IMR-90 (cell line): Measurements from ENCODE around the gene KLF16. TPM values are rescaled to one million over a fixed set of nuclear protein-coding genes. Genes with fewer than 3 reads are reported as not detected.
"Not testable (repeated sequence)": the region's sequence is repeated elsewhere in the genome, so short reads cannot be mapped to it uniquely, and the experiment has no call there.

ENCODE experiments used
- ATAC-seq: fragments of 200-7000 bp; cut with Tn5 transposase; 2 replicates; pipeline ENCODE4 v1.9.1; 2020; ENCODE audit warnings: low read depth, mild to moderate bottlenecking, moderate library complexity
- BruUV-seq: library from RNA; stranded (reverse); fragments of 400-500 nt; replicated peaks from 2 replicates; lab custom pipeline; 2021; lab: Mats Ljungman, UMichigan
- CTCF ChIA-PET: fragments of 300-600 bp; formaldehyde crosslinking; extraction: SDS; loops from one replicate; lab custom pipeline; 2021; ENCODE audit warnings: antibody characterized with exemption; lab: Yijun Ruan, JAX
- POLR2A ChIA-PET: fragments of 300-600 bp; sonication (Branson Sonifier 250); formaldehyde crosslinking; loops from one replicate; lab custom pipeline; 2022; ENCODE audit warnings: antibody characterized with exemption; ENCODE audit not compliant: unreplicated experiment; lab: Charles Lee
- DNase-seq: peaks from one replicate; pipeline ENCODE4 v3.0.0; 2013
- H2AFZ ChIP-seq: replicated peaks from 2 replicates; pipeline ENCODE3; 2013; ENCODE audit warnings: low read length, mild to moderate bottlenecking; ENCODE audit not compliant: poor library complexity
- H2AK5ac ChIP-seq: 2 replicates; pipeline ENCODE4 v1.6.1; 2013; ENCODE audit warnings: low read depth, low read length, inconsistent platforms
- H2AK9ac ChIP-seq: replicated peaks from 2 replicates; pipeline ENCODE3; 2013; ENCODE audit warnings: mild to moderate bottlenecking, low read depth, low read length, moderate library complexity; ENCODE audit not compliant: poor library complexity
- H2BK120ac ChIP-seq: 2 replicates; pipeline ENCODE4 v1.6.1; 2013; ENCODE audit warnings: low read depth, low read length, inconsistent platforms
- H2BK15ac ChIP-seq: 3 replicates; pipeline ENCODE4 v1.6.1; 2013; ENCODE audit warnings: low read depth, low read length, inconsistent platforms
- H2BK20ac ChIP-seq: 2 replicates; pipeline ENCODE4 v1.6.1; 2013; ENCODE audit warnings: low read depth, mild to moderate bottlenecking, inconsistent platforms, low read length, moderate library complexity
- H2BK5ac ChIP-seq: 2 replicates; pipeline ENCODE4 v1.6.1; 2013; ENCODE audit warnings: mild to moderate bottlenecking, low read depth, low read length, inconsistent platforms; ENCODE audit not compliant: poor library complexity, severe bottlenecking
- H3K14ac ChIP-seq: replicated peaks from 2 replicates; pipeline ENCODE4 v1.6.1; 2013; ENCODE audit warnings: low read depth, low read length, inconsistent platforms
- H3K18ac ChIP-seq: 2 replicates; pipeline ENCODE4 v1.6.1; 2013; ENCODE audit warnings: low read depth, low read length, control low read depth
- H3K23ac ChIP-seq: 2 replicates; pipeline ENCODE4 v1.6.1; 2013; ENCODE audit warnings: low read depth, low read length, inconsistent platforms
- H3K27ac ChIP-seq: 2 replicates; pipeline ENCODE4 v1.5.1; 2013; ENCODE audit warnings: mild to moderate bottlenecking, control low read depth, low read length; ENCODE audit not compliant: insufficient read depth
- H3K27me3 ChIP-seq: 2 replicates; pipeline ENCODE4 v1.6.1; 2013; ENCODE audit warnings: low read length; ENCODE audit not compliant: control insufficient read depth, insufficient read depth
- H3K36me3 ChIP-seq: 2 replicates; pipeline ENCODE4 v1.6.1; 2013; ENCODE audit warnings: low read length, mixed read lengths; ENCODE audit not compliant: control insufficient read depth, insufficient read depth
- H3K4ac ChIP-seq: 2 replicates; pipeline ENCODE4 v1.6.1; 2013; ENCODE audit warnings: low read depth, low read length, inconsistent platforms
- H3K4me1 ChIP-seq: 2 replicates; pipeline ENCODE4 v1.6.1; 2013; ENCODE audit warnings: low read length, mixed read lengths; ENCODE audit not compliant: control insufficient read depth, insufficient read depth
- H3K4me2 ChIP-seq: 2 replicates; pipeline ENCODE4 v1.6.1; 2013; ENCODE audit warnings: low read depth, mild to moderate bottlenecking, control low read depth, low read length, moderate library complexity
- H3K4me3 ChIP-seq: 2 replicates; pipeline ENCODE4 v1.5.1; 2013; ENCODE audit warnings: low read depth, mild to moderate bottlenecking, control low read depth, low read length, moderate library complexity; ENCODE audit not compliant: insufficient read depth
- H3K56ac ChIP-seq: 2 replicates; pipeline ENCODE4 v1.6.1; 2013; ENCODE audit warnings: low read length, inconsistent platforms; ENCODE audit not compliant: insufficient read depth; ENCODE audit errors: extremely low read depth
- H3K79me1 ChIP-seq, 2 experiments: 2 replicates each; pipeline ENCODE4 v1.6.1; 2013; ENCODE audit warnings: low read length in 2 of 2, inconsistent platforms in 1 of 2, low read depth in 1 of 2
- H3K9ac ChIP-seq: 2 replicates; pipeline ENCODE4 v1.6.1; 2013; ENCODE audit warnings: low read depth, low read length, control low read depth
- H3K9me1 ChIP-seq: 2 replicates; pipeline ENCODE4 v1.6.1; 2013; ENCODE audit warnings: low read length, inconsistent platforms; ENCODE audit not compliant: insufficient read depth
- H3K9me3 ChIP-seq: 2 replicates; pipeline ENCODE4 v1.6.1; 2013; ENCODE audit warnings: low read length; ENCODE audit not compliant: control insufficient read depth, insufficient read depth
- H4K20me1 ChIP-seq: 2 replicates; pipeline ENCODE4 v1.6.1; 2013; ENCODE audit warnings: low read length, inconsistent platforms; ENCODE audit not compliant: insufficient read depth
- H4K5ac ChIP-seq: 2 replicates; pipeline ENCODE4 v1.6.1; 2013; ENCODE audit warnings: mild to moderate bottlenecking, low read depth, low read length, control low read depth
- H4K8ac ChIP-seq, 2 experiments: 2 replicates each; pipeline ENCODE4 v1.6.1; 2013; ENCODE audit warnings: low read depth in 2 of 2, low read length in 2 of 2, control low read depth in 1 of 2, inconsistent platforms in 1 of 2
- H4K91ac ChIP-seq: 2 replicates; pipeline ENCODE4 v1.6.1; 2013; ENCODE audit warnings: low read depth, low read length, inconsistent platforms; ENCODE audit not compliant: insufficient read depth
- WGBS, 2 experiments: methylation state at CpG; one replicate each; pipeline versions ENCODE4 v1.1.5 to v1.1.7; 2013; ENCODE audit warnings: missing lambda C conversion rate in 2 of 2; ENCODE audit not compliant: insufficient read length in 1 of 2; ENCODE audit errors: extremely low coverage in 2 of 2; 5-methylcytosine and 5-hydroxymethylcytosine counted together
- dilution Hi-C: fragments of 300-500 bp; cut with HindIII; formaldehyde crosslinking; loops from one replicate; pipeline ENCODE4 v1.14.3; 2018; ENCODE audit warnings: low sequenced_read_pairs; ENCODE audit not compliant: unreplicated experiment
- in situ Hi-C: fragments of 300-500 bp; cut with MboI; formaldehyde crosslinking; loops from 3 replicates; pipeline ENCODE4 v1.14.3; 2019; ENCODE audit warnings: low sequenced_read_pairs, inconsistent platforms, mixed read lengths
- intact Hi-C: fragments of 100-400 bp; cut with micrococcal nuclease; formaldehyde crosslinking; loops from 2 replicates; pipeline ENCODE4 v1.10.0; 2022
- polyA plus RNA-seq, 3 experiments: library from polyadenylated mRNA; depleted of rRNA; stranded (reverse); fragments of >200 nt; gene quantifications; 2 replicates each; pipeline ENCODE4 v1.2.3, GENCODE V29; 2012; ENCODE audit warnings: low replicate concordance in 1 of 3
- total RNA-seq: library from RNA; depleted of rRNA; stranded (reverse); fragments of >200 nt; gene quantifications from 2 replicates; pipeline ENCODE4 v1.2.3, GENCODE V29; 2012

KLF16 gene
- total and polyA plus RNA-seq, 2 of the 4 experiments (the other 2 are of a cell fraction), result 0.90 to 13.1 TPM

DNA sequence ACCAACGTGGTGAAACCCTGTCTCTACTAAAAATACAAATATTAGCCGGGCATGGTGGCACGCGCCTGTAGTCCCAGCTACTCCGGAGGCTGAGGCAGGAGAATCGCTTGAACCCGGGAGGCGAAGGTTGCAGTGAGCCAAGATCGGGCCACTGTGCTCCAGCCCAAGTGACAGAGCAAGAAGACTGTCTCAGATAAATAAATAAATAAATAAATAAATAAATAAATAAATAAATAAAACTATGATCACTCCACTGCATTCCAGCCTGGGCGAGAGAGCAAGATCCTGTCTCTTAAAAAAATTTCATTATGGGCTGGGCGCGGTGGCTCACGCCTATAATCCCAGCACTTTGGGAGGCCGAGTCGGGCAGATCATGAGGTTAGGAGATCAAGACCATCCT lies 23.0 kb upstream of the KLF16 start:
- H2AFZ ChIP-seq, H3K23ac ChIP-seq, H2BK120ac ChIP-seq, H3K36me3 ChIP-seq, H4K91ac ChIP-seq, intact Hi-C loops, H3K27ac ChIP-seq, H4K5ac ChIP-seq, H3K4ac ChIP-seq, H2BK15ac ChIP-seq, H3K56ac ChIP-seq, H3K27me3 ChIP-seq, H2AK9ac ChIP-seq, H3K9me3 ChIP-seq, POLR2A ChIA-PET, dilution Hi-C loops, H3K4me3 ChIP-seq, H3K4me2 ChIP-seq, H2AK5ac ChIP-seq, H2BK20ac ChIP-seq, ATAC-seq, H4K8ac ChIP-seq, H2BK5ac ChIP-seq, H3K18ac ChIP-seq, H3K9ac ChIP-seq, DNase-seq, in situ Hi-C loops, H3K14ac ChIP-seq, BruUV-seq: not testable (repeated sequence)
- Histone ChIP-seq H3K79me1 (peaks cover 4 to 35% of the 10 kb centered on the region in 2 experiments), H4K20me1 (peaks cover 34% of the 10 kb centered on the region), H3K4me1 (peaks cover 24% of the 10 kb centered on the region), H3K9me1 (peaks cover 18% of the 10 kb centered on the region)
- WGBS, 2 experiments, result no CpG with 5 or more reads among the region's 15 CpGs
- CTCF ChIA-PET, result interaction anchor here (0.6 to 0.8 kb wide), 2 partner anchors 10 to 89 kb away, joined by 3 read pairs; no protein-coding TSS in a partner anchor
